HK-2 (cell line): ENCODE data around the gene CELF2.
A peak's percentile ranks its signal among the peaks of the same experiment; 100 is the strongest.
"Not testable (repeated sequence)": the region's sequence is repeated elsewhere in the genome, so short reads cannot be mapped to it uniquely, and the experiment has no call there.

Experiments
- DNase-seq: peaks from one replicate; pipeline ENCODE4 v3.0.0-alpha.2; 2018; ENCODE audit not compliant: unreplicated experiment

Gene CELF2

GRCh38 chr10:11017570-11018431 is at the start of gene CELF2:
Gene CELF2, plus strand, starts transcription at chr10:11017872. Its CDS starts 218 bp downstream, at chr10:11018090.
- DNase-seq = peak; percentile 14

DNA sequence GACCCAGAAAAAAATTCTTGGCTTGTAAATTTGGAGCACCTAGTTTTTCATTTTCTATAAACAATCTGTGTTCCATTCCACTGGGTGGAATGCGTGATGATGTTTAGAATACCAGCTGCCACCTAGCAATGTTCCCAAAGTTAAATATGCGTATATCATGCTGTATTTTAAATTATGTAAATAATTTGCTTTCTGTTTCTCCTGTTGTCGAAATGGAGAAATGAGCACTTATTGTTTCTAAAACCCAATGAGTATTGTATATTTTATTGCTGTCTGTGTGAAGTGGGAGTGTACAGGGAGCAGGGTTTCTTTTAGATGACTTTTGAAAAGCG is 49.4 kb upstream of the CELF2 start:
- DNase-seq = no peak

- DNase-seq = no peak
Observed at GRCh38 chr10:10973310-10973709, 44.4 kb upstream of the CELF2 start.

GRCh38 chr10:10975647-10976046 is 42.0 kb upstream of the CELF2 start:
- no peak for DNase-seq

DNA sequence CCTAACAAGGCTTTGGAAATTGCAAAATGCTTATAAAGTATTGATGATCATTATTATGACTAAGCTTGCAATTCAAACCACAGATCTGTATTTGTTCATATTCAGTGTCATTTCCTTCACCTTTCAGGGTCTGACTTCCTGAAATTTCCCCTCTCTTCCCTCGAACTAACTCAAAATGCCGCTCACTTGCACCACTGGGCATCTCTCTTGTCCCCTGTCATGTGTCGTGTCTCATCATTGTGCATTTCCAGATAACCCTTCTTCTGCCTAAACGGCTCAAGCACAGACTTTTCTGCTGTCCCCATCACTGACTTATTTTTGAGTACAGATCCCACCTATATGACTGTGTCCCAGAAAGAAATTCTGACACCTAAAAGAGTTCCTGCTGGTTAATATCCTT is 41.0 kb upstream of the CELF2 start:
- no peak for DNase-seq

GRCh38 chr10:10977226-10977956 is 40.3 kb upstream of the CELF2 start:
- DNase-seq = no peak

DNA sequence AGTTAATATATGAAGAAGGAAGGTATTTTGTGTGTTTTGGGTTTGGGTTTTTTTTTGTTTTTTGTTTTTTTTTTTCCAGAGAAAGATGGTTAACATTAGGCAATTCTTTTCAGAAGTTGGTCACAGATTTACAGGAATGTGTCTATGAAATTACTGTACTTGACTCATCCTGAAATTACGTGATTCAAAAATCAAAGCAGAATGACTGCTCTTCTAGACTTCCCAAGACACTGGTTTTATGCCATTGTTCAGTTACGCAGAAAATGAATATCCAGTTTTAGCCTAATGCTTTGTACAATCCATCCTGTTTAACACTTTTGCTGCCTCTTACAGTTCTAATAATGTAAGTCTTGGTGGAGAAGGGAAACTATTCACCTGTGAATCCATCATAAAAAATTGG is 39.7 kb upstream of the CELF2 start:
- no peak for DNase-seq

- DNase-seq = no peak
Observed at GRCh38 chr10:10985361-10985760, 32.3 kb upstream of the CELF2 start.

GRCh38 chr10:10986606-10987005 is 31.1 kb upstream of the CELF2 start:
- DNase-seq = no peak

DNA sequence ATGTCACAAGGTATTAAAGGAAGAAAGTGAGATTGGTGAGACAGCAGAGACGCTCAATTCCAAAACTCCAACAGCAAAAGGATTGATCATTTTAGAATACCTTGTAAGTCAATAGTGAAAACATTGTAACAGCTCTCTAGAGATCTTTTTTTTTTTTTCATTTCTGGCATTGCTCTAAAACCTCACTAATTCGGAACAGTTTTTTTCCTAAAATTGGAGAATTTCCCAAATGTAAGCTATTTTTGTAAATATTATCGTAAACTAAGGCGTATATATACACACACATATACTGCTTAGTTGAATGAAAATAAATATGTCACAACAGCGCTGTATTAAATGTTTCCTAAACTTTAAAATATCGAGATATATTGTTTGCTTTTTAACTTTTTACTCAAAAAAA is 30.6 kb upstream of the CELF2 start:
- DNase-seq = no peak

GRCh38 chr10:10989669-10990068 is 28.0 kb upstream of the CELF2 start:
- DNase-seq = no peak

DNA sequence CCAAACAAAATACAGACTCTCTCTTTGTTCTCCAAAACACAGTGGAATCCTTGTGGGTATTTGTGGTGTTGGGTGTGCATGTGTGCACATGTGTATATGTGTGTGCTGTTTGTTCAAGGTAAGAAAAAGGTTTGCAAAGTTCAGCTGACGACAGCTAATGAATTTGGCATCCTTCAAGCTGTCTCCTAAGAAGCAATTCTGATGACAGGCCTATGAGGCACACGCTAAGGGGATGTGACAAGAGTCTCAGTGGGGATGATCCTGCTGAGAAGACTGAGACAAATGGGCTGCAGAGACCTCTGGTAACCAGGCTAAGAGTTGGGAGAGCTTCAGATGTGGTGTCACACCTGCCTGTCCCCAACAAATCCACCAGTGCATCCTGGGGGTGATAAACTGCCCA is 26.5 kb upstream of the CELF2 start:
- DNase-seq = no peak

DNA sequence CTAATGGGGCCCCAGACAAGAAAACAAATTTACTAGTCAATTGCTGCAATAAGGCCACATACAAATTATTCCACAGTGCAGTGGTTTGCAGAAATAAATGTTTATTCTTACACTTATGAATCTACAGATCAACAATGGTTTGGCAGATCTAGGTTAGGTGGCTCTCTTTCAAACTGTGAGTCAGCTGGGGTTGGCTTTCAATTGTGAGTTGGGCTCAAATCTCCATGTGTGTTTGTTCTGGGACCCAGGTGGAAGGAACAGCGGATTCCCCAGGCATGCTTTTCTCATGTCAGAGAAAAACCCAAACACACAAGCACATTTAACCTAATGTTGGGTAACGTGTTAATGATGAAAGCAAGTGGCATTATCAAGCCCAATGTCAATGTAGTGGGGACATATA is 25.6 kb upstream of the CELF2 start:
- DNase-seq = no peak

GRCh38 chr10:10992961-10993714 is 24.5 kb upstream of the CELF2 start:
- no peak for DNase-seq

- no peak for DNase-seq
Observed at GRCh38 chr10:10993785-10994184, 23.9 kb upstream of the CELF2 start.

- no peak for DNase-seq
Observed at GRCh38 chr10:10994360-10994759, 23.3 kb upstream of the CELF2 start.

GRCh38 chr10:10995120-10995519 is 22.6 kb upstream of the CELF2 start:
- no peak for DNase-seq

GRCh38 chr10:10996966-10997620 is 20.6 kb upstream of the CELF2 start:
- DNase-seq = no peak

GRCh38 chr10:10999501-10999900 is 18.2 kb upstream of the CELF2 start:
- DNase-seq = not testable (repeated sequence)

DNA sequence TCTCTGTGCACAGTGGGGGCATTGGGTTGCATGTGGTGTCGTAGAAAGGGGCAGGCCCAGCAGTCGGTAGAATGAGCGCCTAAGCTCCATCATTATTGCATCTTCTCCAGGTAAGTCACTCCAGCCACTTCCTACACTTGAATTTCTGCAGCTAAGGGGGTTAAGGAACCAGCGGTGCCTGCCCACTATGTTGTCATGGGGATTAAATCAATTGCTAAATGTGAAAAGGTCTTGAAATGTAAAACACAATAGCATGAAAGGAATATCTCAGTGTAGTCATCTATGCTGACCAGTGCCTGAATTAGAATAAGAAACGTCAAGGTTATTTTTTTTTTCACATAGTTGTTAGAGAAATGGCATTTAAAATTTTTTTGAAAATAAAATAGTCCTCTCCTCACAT is 15.2 kb upstream of the CELF2 start:
- DNase-seq = no peak

- no peak for DNase-seq
Observed at GRCh38 chr10:11002916-11003315, 14.8 kb upstream of the CELF2 start.

DNA sequence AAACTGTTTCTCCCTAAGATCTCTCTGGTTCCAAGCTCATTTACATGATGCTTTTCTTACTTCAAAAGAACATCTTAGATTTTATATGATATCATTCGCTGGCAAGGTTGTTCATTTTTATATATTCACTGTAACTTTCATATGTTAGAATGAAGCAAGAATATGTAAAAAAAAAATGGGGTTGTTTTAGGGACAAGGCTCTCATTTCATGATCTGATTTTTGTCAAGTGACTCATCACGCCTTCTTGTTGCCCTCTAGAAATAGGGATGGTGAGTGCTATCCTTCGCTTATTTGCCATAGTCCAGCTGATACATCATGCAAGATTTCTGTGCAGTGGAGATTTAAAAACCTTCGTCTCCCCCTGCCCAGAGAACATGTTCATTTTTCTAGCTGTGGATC is 14.0 kb upstream of the CELF2 start:
- no peak for DNase-seq
